ENCODE measurements around the gene ALX3.
A peak's percentile ranks its signal among the peaks of the same experiment; 100 is the strongest.
"Not testable (repeated sequence)": the region's sequence is repeated elsewhere in the genome, so short reads cannot be mapped to it uniquely, and the experiment has no call there.

ALX3 gene

DNA sequence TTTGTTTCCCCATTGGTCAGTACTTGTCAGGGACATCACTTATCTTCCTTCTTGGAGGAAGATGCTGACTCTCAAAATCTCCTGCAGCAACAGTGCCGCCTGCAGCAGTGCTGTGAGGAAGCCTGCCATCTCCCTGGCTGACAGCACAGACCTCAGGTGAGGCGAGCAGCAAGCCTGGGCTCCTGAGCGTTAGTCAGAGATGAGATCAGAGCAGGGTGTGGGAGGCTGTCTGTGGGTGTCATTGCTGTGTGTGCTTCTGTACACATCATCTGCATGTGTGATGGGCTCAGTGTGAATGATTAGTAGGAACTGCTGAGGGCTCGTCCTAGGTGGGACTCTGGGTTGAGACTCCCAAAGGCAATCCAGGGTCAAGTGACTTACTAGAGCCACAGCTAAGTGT lies 29.9 kb downstream of the ALX3 start:
- DNase-seq, result peak in 1 of 2 donors; percentile 13

DNA sequence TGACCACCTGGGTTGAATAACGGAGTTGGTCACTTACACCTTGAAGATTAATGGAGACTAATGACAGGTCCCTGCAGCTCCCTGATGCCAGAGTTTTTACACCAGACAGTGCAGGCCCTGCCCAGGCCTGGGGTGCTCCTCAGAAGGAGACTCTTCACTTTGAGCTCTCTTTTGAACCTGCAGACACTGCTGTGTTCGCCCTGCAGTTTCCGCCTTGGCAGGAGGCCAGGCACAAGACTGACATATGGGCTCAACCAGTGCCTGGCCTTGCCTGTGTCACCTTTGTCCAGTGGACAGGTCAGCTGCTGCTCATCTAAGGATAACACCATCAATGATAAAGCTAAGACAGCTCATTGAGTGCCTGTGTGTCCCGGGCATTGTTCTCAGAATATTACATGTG lies 30.8 kb downstream of the ALX3 start:
- DNase-seq, result no peak

DNA sequence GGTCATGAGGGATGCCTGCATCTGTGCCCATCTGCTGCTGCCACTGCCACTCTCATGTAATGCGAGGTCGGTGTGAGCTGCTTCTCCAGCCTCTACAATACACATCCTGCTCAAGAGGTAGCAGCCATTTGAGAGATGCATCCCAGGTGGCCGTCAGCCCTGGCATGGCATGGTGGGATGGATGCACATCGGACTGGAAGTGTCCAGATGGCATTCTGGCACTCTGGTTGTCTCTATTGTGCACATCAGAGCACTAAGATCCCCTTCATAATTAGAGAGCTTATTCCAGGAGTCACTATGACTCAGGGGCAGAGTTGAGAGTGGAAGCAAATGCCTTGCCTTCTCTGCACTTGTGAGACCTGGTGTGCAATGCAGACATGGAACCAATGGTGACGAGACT lies 32.2 kb downstream of the ALX3 start:
- no peak for DNase-seq

DNA sequence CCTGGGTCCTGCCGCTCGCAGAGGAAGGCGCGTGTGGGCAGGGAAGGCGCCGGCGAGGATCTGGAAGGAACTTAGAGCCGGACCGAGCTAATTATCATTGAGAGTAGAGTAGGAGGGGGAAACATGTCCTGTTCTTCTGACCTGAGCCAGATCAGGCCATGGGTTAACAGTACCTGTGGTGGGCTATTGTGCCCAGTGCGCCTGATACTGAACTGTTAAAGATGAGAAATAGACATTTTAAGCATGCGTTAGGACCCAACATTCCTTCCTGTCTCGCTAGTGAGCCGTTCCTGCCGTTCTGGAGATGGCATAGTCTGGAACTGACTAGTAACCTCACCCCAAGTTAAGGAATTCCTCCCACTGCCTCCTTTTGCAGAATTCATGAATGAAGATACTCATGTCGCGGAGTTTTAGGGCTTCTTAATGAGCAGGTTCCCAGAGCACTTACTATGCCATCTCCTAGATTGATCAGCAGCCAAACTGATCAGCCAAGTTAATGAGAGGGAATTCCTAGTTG lies 35.2 kb downstream of the ALX3 start:
- DNase-seq, result no peak

GRCh38 chr1:110034451-110035235 lies 35.8 kb downstream of the ALX3 start, which contains the start of gene STRIP1:
Gene STRIP1 (plus strand): TSS chr1:110034624. CDS start chr1:110034638, 14 bp downstream.
- DNase-seq, result peak; percentile 81 to 83

- no peak for DNase-seq
Observed at GRCh38 chr1:110034040-110034450, 36.4 kb downstream of the ALX3 start.

DNA sequence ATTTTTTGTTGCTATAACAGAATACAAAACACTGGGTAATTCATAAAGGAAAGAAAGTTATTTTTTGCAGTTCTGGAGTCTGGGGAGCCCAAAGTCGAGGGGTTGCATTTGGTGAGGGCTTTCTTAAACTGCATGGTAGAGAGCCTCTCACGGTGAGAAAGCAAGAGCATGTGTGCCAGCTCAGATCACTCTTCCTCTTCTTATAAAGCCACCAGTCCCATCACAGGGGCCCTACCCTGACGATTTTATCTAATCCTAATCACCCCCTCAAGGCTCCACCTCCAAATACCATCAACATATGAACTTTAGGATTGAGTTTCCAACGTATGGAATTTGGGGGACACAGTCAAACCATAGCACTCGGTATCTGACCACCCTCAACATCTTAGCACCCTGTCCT lies 37.1 kb downstream of the ALX3 start:
- no peak for DNase-seq

DNA sequence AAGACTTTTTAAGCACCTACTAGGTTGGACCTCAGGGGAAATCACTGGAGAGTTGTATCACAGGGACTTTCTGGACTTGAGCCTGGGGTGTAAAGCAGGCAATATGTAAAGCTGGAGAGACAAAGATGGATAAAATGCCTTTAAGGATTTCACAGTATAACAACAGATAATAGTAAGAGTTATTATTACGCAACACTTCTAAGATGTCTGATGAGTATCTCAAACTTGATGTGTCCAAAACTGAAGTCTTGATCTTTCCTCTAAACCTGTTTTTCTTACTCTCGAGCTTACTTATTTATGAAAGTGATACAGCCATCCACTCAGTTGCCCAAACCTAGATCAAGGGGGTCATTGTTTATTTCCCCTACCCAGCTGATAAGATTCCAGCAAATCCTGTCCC lies 38.1 kb downstream of the ALX3 start:
- DNase-seq, result no peak

- DNase-seq, result not testable (repeated sequence)
Observed at GRCh38 chr1:110030687-110031086, 39.8 kb downstream of the ALX3 start.

GRCh38 chr1:110024613-110025012 lies 45.9 kb downstream of the ALX3 start:
- DNase-seq, result no peak

- DNase-seq, result no peak
Observed at GRCh38 chr1:110021285-110021684, 49.2 kb downstream of the ALX3 start.

DNA sequence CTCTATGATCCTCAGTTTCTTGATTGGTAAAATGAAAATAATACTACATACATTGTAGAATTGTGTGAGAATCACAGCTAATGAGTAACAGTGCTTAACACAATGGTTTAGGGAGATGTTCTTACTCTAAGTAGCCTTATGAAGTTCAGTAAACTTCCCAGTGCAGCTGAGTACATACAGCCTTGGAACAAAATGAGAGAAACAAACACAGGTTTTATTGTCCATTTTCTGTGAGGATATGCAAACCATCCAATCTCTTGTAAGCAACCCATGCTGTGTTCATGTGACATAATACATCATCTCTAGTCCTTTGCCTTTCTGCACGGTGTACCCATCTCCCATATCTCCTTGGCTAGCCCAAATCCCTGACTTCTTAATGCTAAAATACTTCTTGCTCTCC lies 50.7 kb downstream of the ALX3 start:
- DNase-seq, result no peak

DNA sequence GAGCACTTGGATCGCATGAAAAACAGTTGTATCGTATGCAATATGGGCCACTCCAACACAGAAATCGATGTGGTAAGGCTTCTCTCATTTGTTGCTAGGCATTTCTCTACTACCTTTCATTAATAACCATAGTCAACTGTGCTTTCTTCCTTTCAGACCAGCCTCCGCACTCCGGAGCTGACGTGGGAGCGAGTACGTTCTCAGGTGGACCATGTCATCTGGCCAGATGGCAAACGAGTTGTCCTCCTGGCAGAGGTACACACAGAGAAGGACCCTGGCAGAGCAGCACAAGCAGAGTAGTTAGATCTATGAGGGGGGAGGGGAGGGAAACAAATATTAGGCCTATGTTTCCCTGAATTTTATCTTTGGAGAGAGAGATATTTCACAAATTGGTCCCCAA lies 52.1 kb downstream of the ALX3 start:
- DNase-seq, result no peak

DNA sequence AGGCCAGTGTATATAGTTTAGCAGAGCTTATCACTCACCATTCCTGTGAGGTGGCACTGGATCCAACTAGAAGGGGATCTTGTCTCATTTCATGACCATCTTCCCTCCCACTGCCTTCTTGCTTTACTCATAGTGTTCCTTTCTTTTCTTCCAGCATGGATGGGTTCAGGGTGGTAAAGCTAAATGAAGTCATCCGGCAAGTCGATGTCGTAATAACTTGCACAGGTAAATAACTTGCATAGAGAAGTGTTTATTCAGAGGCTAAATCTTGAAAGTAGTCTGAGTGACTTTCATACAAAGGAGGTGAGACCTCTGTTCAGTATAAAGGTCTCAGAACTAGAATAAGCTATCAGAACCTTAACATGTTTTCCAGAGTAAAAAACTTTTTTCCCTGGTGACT lies 52.7 kb downstream of the ALX3 start:
- DNase-seq, result no peak

- DNase-seq, result no peak
Observed at GRCh38 chr1:110012100-110012780, 58.2 kb downstream of the ALX3 start.

- peak in 1 of 2 donors; percentile 19 for DNase-seq
Observed at GRCh38 chr1:110011527-110012041, 58.9 kb downstream of the ALX3 start.
